Smooth muscle cell of the brain vasculature (primary cell): ENCODE results near the gene HECW1.

Source experiments
- DNase-seq: peaks from one replicate; pipeline ENCODE4 v3.0.0-alpha.2; 2012; ENCODE audit warnings: low read depth, low spot score

Gene HECW1

DNA sequence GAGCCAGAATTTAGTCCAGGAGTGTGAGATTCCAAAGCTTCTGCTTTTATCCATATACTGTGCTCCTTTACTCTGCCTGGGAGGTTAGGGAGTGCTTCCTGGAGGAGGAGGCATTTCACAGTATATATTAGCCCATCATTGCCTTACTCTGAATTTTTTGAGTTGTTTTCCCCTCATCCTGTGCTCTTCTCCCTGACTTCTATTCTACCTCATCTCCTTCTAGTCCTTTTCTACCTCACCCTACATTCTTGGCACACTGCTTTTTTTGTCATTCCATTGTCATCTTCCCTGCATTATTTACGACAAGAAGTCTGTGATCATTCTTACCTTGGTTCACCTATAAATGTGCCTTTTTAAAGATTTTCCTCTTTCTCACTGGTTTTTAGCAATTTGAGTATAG lies 491.8 kb downstream of the HECW1 start:
- DNase-seq: no peak

DNA sequence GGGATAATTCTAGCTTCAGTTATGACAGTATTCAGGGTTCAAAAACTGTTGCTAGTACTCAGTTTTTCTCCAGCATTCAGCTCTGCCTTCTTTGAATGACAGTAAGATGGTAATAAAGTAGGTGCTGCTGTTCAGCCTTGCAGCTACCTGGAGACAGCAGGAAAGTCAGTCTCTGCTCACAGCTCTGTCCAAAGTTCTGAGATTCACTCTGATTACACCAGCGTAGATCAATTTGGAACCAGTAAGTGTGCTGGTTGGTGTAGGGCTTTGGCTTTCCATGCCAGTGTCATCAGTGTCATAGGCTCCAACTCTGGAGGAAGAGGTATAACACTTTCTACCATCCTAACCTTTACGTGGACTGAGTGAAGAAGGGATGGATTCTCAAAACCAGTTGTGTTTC lies 496.6 kb downstream of the HECW1 start:
- no peak for DNase-seq

DNA sequence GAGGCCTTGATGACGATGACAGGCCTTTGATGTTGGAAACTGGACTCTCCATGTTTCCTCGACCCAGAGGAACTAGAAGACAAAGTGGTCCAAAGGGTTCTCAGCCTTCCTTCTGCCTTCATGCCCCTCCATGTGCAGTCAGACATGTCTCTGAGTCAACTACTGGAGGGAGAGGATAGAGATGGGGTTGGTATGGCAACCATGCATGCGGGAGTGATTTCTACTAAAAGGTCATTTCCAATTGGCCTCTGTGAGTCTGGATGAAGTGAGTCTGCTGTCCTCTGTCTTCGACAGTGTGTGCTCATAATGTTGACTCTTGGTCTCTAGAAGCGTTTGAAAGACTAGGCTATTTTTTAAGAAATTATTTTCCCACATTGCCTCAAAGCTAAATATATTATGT lies 499.7 kb downstream of the HECW1 start:
- no peak for DNase-seq

DNA sequence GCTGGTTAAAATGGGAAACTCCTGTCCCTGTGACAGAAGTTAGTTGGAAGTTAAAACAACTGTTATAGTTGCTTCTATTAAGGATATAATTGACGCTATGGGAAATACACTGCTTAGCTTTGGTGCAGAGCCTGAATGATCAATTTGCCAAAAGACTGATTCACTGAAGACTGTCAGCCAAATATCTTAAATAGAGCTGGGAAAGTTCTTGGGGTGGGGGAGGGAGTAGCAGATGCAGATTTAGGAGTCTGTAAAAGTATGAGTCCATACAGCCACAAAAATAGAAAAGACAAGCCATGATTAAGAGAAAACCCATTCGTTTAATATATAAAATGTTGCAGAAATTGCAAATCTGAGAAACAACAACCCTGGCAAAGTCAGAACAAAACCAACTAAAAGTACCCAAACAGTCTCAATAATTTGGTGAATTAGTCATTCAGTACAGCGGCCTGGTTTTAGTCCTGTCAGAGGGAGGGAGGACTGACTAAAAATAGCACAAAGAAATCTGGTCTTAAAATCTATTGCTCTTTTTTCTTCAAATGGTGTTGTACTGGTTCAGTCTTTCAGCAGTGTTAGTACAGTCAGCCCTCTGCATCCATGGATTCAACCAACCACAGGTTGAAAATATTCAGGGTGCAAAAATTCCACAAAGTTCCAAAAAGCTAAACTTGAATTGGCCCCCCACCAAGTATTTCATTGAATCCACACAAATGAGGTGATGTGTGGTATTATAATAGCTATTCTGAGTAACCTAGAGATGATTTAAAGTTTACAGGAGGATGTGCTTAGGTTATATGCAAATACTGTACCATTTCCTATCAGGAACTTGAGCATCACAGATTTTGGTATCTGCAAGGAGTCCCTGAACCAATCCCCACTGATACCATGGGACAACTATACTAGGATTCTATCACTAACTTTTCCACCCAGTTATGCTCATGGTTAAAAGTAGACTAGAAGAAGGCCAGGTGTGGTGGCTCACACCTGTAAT lies 500.4 kb downstream of the HECW1 start:
- peak; percentile 4 for DNase-seq
